Measurements from ENCODE around the gene TSHZ3. TPM values are rescaled to one million over a fixed set of nuclear protein-coding genes. Genes with fewer than 3 reads are reported as not detected.

The TSHZ3 gene
- total RNA-seq, 1 experiment from 2014 or later, result not detected

DNA sequence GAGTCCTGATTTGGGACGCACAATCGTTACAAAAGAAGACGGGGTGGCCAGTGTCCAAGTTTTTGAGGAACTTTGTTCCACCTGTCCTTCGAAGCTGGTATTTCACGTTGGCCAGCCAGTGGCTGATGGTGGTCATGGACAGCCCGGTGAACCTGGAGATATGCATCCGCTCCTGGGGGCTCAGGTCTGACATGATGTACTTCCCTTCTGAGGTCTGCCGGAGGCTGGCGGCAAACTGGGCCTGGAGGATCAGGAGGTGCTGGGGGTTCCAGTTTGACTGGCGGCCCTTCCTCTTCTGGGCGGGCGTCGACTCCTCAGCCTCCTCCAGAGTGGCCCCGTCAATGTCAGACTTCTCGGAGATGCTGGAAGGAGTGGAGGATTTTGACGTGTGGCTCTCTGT, 72.4 kb downstream of the TSHZ3 start:
- in situ Hi-C loops (cut with HindIII; ENCODE audit: low sequenced_read_pairs), result no loop called here
- DNase-seq (ENCODE audit: low spot score), result no peak

- in situ Hi-C loops (cut with HindIII; ENCODE audit: low sequenced_read_pairs), result no loop called here
- DNase-seq (ENCODE audit: low spot score), result no peak
These were observed 74.2 kb downstream of the TSHZ3 start for GRCh38 chr19:31275068-31275334.

- no peak for DNase-seq (ENCODE audit: low spot score)
- in situ Hi-C loops (cut with HindIII; ENCODE audit: low sequenced_read_pairs), result no loop called here
These were observed 74.8 kb downstream of the TSHZ3 start for GRCh38 chr19:31274251-31275067.

- in situ Hi-C loops (cut with HindIII; ENCODE audit: low sequenced_read_pairs), result no loop called here
These were observed 76.6 kb downstream of the TSHZ3 start for GRCh38 chr19:31272583-31273106.

GRCh38 chr19:31271306-31271911, 77.8 kb downstream of the TSHZ3 start:
- in situ Hi-C loops (cut with HindIII; ENCODE audit: low sequenced_read_pairs), result no loop called here
- no peak for DNase-seq (ENCODE audit: low spot score)

More at GRCh38 chr19:31272583-31273106, 76.6 kb downstream of the TSHZ3 start:
- DNase-seq (ENCODE audit: low spot score), result no peak

GRCh38 chr19:31270897-31271296, 78.3 kb downstream of the TSHZ3 start:
- no peak for DNase-seq (ENCODE audit: low spot score)
- in situ Hi-C loops (cut with HindIII; ENCODE audit: low sequenced_read_pairs), result no loop called here

- in situ Hi-C loops (cut with HindIII; ENCODE audit: low sequenced_read_pairs), result no loop called here
- no peak for DNase-seq (ENCODE audit: low spot score)
These were observed 79.7 kb downstream of the TSHZ3 start for GRCh38 chr19:31269425-31270127.

- no peak for DNase-seq (ENCODE audit: low spot score)
- in situ Hi-C loops (cut with HindIII; ENCODE audit: low sequenced_read_pairs), result no loop called here
These were observed 80.4 kb downstream of the TSHZ3 start for GRCh38 chr19:31268751-31269383.

DNA sequence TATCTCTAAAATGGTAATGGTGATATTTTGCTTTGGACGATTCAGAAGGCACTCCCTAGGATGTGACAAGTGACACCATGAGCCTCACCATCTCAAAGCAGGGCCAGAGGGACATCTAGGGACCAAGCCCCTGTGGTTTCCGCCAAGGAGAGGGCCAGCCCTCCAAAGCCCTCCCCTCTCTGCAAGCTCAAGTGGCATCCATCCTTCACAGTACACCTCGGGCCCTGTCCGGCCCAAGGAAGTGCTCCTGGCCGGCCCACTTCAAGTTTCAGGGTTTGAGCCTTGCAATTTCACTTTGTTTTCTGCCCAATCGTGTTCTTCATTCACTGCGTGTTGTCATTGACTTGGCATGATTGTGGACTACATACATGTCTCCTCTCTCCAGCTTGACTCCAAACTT, 82.5 kb downstream of the TSHZ3 start:
- in situ Hi-C loops (cut with HindIII; ENCODE audit: low sequenced_read_pairs), result no loop called here
- DNase-seq (ENCODE audit: low spot score), result no peak

GRCh38 chr19:31266196-31266595, 83.0 kb downstream of the TSHZ3 start:
- in situ Hi-C loops (cut with HindIII; ENCODE audit: low sequenced_read_pairs), result no loop called here
- DNase-seq (ENCODE audit: low spot score), result no peak

- peak; percentile 19 for DNase-seq (ENCODE audit: low spot score)
- in situ Hi-C loops (cut with HindIII; ENCODE audit: low sequenced_read_pairs), result no loop called here
These were observed 85.0 kb downstream of the TSHZ3 start for GRCh38 chr19:31264041-31264778.

DNA sequence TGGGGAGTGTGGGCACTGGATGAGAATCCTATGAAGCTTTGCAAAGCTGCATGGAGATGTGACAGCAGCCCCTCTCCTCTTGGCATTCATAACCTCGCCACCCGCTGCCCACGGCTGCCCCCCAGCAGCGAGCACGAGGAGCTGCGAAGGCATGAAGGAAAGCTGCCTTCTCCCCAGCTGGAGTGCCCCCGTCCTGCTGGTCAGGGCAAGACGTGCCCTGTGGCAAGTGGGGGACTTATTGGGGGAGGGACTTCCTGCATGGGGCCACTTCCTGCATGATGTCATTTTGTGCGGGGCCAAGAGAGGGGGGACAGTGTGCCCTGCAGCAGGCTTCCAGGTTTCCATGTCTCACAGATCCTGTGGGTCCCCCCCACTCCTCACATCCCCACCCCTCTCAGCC, 85.9 kb downstream of the TSHZ3 start:
- in situ Hi-C loops (cut with HindIII; ENCODE audit: low sequenced_read_pairs), result no loop called here

GRCh38 chr19:31262725-31263191, 86.5 kb downstream of the TSHZ3 start:
- in situ Hi-C loops (cut with HindIII; ENCODE audit: low sequenced_read_pairs), result no loop called here
- no peak for DNase-seq (ENCODE audit: low spot score)

More for the DNA sequence above, 85.9 kb downstream of the TSHZ3 start:
- no peak for DNase-seq (ENCODE audit: low spot score)

- DNase-seq (ENCODE audit: low spot score), result no peak
- in situ Hi-C loops (cut with HindIII; ENCODE audit: low sequenced_read_pairs), result no loop called here
These were observed 87.5 kb downstream of the TSHZ3 start for GRCh38 chr19:31261603-31262212.

DNA sequence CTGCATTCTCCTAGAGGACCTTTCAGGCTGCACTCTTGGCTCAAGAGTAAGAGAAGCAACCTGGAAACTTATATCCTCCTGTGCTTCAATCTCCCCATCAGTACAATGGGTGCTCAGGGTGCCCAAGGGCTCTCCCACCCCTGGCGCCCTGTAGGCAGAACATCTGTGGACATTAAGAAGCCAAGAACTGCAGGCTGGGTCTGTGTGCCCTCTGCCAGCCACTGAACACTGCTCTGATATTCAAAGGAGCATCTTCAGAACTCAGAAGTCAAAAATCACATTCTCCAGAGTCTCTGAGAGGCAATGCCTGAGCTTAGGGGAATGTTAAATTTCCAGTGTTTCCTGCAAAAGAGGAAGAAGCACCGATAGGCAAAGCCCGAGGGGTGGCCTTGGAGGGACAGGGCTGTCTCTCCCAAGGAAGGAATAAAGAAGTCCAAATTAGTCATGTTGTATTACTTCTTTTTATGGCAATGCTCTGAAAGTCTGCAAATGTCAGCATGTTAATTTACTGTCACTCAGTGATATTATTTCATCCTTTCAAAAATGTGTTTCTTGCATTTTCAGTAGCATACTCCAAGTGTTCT, 88.1 kb downstream of the TSHZ3 start:
- in situ Hi-C loops (cut with HindIII; ENCODE audit: low sequenced_read_pairs), result no loop called here
- no peak for DNase-seq (ENCODE audit: low spot score)

GRCh38 chr19:31260171-31260933, 88.9 kb downstream of the TSHZ3 start:
- no peak for DNase-seq (ENCODE audit: low spot score)
- in situ Hi-C loops (cut with HindIII; ENCODE audit: low sequenced_read_pairs), result no loop called here

- in situ Hi-C loops (cut with HindIII; ENCODE audit: low sequenced_read_pairs), result no loop called here
- DNase-seq (ENCODE audit: low spot score), result no peak
These were observed 90.8 kb downstream of the TSHZ3 start for GRCh38 chr19:31258211-31259052.
